Activated naive CD4-positive, alpha-beta T cell treated with anti-CD3 and anti-CD28 coated beads, Interleukin-2, amount 10 ng/mL, durations not matched to agents 5 hours and 36 hours (primary cell): ENCODE results near the gene SIGLEC12. TPM values are rescaled to one million over a fixed set of nuclear protein-coding genes. Genes with fewer than 3 reads are reported as not detected.

ENCODE experiments used
- total RNA-seq, 2 experiments: library from RNA; stranded (reverse); gene quantifications; one replicate each; pipeline ENCODE4 v1.2.3, GENCODE V29; 2021

Gene SIGLEC12
- not detected for total RNA-seq

DNA sequence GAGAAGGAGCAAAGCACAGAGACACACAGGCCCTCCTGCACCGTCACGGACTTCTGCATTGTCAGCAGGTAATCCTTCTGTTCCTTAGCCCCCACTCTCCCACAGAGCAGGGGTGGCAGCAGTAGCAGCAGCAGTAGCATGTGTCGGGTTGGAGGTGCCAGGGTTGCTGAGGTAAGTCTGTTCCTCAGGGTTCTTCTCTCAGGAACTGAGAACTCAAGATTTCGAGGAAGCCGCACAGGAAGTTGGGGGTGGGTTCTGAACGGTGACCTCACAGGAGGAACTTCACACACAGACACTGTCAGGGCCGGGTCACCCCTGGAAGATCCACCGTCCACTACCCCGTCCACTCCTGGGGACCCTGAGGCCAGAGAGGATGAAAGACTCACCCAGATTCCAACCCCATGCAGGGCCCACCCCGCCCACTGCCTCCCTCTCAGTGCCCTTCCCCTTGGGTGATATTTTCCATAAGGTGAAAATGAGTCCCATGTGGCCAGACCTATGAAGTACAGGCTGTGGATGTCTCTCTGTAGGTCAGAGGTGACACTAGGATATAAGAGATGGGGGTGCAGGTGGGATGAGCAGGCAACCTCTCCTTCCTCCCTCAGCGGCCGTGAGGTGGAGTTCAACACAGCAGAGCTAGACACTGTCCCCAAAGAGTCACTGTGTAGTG lies at the start of gene SIGLEC12:
SIGLEC12 (minus strand) TSS at position 207 of the 670 bp plus-strand sequence; CDS start at position 140, 67 bp downstream.

GRCh38 chr19:51531349-51532315 lies 30.0 kb upstream of the SIGLEC12 start, which contains the start of gene SIGLEC6:
Gene SIGLEC6, minus strand, starts transcription at chr19:51531670. Its CDS starts 22 bp downstream, at chr19:51531648.

DNA sequence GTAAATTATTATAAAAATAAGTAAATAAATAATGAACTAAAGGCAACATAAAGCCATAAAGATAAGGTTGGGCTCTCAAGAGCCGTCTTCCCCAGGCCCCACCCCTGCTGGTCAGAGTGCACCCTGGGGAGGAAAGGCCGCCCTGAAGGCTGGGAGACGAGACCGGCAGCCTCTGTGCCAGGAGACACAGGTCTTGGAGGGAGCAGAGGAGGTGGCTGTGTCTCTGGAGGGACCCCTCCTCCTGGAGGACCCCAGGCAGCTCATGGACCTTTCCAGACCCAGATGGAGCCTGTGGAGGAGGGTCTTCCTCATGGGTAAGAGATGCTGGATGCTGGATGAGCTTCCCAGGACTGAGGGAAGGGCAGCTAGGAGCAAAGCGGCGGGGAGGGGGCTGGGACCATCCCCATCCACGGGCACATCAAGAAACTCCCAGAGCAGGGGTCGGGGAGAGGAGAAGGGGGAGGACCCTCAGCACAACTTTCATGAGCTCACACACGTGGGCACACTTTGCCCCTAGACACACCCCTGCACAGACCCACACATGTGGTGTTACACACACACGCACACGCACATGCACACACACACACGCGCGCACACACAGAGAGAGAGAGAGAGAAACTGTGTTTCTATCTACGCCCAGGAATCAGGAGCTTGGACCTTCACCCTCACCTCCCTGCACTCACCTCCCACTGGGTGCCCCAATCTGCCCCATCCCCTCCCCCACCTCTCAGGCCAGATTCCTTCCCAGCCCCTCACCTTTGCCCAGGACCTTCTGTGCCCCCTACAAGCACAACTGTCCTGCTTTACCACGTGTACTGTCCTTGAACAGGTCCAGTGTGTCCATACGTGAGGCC lies 23.0 kb downstream of the SIGLEC12 start, which contains the start of gene CEACAM18:
CEACAM18 (plus strand) TSS at position 159 of the 854 bp plus-strand sequence.

GRCh38 chr19:51458051-51458645 lies 43.5 kb downstream of the SIGLEC12 start, which contains the start of gene SIGLEC8:
Gene SIGLEC8, minus strand, starts transcription at chr19:51458454. Its CDS starts 67 bp downstream, at chr19:51458387.

Other genes starting within 250 kb of the SIGLEC12 start
- not detected for gene IGLON5, start 190.2 kb downstream of the SIGLEC12 start, total RNA-seq
- gene VSIG10L, start 159.7 kb downstream of the SIGLEC12 start, total RNA-seq, result under 1 TPM; 0.28 to 0.46 TPM
- gene ETFB, start 135.4 kb downstream of the SIGLEC12 start, total RNA-seq, result 100 to 1,000 TPM; 108 to 109 TPM
- gene CLDND2, start 132.8 kb downstream of the SIGLEC12 start, total RNA-seq, result 1 to 10 TPM; 1.4 to 1.9 TPM
- 10 to 100 TPM; 63.6 to 71.5 TPM for gene NKG7, start 129.1 kb downstream of the SIGLEC12 start, total RNA-seq
- not detected for gene LIM2, start 113.8 kb downstream of the SIGLEC12 start, total RNA-seq
- gene C19orf84, start 111.2 kb downstream of the SIGLEC12 start, total RNA-seq, result not detected
- gene SIGLEC10, start 84.2 kb downstream of the SIGLEC12 start, total RNA-seq, result not detected
- gene SIGLEC8, start 43.3 kb downstream of the SIGLEC12 start, total RNA-seq, result not detected
- gene CEACAM18, start 23.3 kb downstream of the SIGLEC12 start, total RNA-seq, result not detected
- 1 to 10 TPM in 1 of 2 experiments, under 1 TPM in 1; 0.79 to 1.0 TPM for gene SIGLEC6, start 29.9 kb upstream of the SIGLEC12 start, total RNA-seq
- gene ZNF175, start 69.5 kb upstream of the SIGLEC12 start, total RNA-seq, result 10 to 100 TPM in 1 of 2 experiments, 1 to 10 TPM in 1; 7.6 to 10.1 TPM
- not detected for gene SIGLEC5, start 128.6 kb upstream of the SIGLEC12 start, total RNA-seq
- gene SIGLEC14, start 145.0 kb upstream of the SIGLEC12 start, total RNA-seq, result not detected
- gene SPACA6, start 191.5 kb upstream of the SIGLEC12 start, total RNA-seq, result 1 to 10 TPM; 3.1 to 4.1 TPM
- gene HAS1, start 222.2 kb upstream of the SIGLEC12 start, total RNA-seq, result not detected